GM20000 (cell line): ENCODE measurements around the gene TTC6.

Experiments used
- DNase-seq: peaks from one replicate; pipeline ENCODE4 v3.0.0; 2012; ENCODE audit warnings: low spot score
- CTCF ChIP-seq: IDR thresholded peaks from 2 replicates; pipeline ENCODE4 v1.5.1; 2012; ENCODE audit warnings: mild to moderate bottlenecking, control low read depth; ENCODE audit errors: extremely low read depth, missing control alignments

Gene TTC6

DNA sequence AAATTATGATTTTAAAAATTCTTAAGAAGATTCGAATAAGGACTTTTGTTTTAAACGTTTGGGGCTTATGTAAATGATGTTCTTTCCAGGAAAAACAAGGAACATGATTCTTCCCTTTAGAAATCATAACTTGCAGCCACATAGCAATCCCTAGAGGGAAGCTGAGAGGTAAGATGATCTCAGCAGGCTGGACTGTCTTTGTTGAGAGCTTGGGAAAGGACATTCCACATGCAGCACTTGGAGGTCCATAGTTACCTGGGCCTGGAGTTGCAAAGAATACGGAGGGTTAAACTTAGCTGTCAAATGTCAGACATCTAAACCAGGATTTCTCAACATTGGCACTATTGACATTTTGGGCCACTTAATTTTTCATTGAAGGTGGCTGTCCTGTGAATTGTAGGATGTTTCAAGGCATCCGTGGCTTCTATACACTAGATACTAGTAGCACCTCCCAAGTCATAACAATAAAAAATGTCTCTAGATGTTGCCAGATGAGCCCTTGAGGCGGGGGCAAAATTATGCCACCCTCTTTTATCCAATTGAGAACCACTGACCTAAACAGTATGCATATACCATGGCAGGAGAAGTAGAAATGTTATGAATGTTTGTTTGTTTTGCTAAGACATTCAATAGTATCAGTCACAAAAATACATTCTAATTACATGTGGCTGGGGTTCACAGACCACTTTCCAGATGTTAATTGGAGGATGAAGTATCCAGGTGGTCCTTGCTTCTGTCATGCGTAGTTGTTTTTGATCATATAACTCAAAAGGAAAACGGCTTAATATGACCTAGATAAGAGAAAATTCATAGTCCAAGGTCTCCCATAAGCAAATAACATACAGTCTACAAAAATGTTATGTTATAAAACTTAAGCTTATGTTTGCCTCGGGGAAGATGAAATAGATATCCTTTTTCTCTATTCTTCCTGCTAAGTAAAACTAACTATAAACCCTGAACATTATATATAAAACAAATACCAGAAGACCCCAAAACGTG is 30.5 kb downstream of the TTC6 start:
- no peak for DNase-seq
- no peak for TF ChIP-seq CTCF

DNA sequence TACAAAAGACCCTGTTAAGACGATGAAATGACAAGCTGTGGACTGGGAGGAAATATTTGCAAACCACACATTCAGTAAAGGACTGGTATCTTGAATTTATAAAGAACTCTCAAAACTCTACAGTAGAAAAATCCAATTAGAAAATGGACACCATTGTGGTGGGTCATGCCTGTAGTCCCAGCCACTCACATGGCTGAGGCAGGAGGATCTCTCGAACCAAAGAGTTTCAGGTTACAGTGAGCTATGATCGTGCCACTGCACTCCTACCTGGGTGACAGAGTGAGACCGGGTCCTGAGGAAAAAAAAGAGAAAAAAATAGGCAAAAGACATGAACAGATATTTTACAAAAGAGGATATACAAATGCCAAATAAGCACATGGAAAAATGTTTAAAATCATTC is 41.9 kb downstream of the TTC6 start:
- no peak for DNase-seq
- no peak for TF ChIP-seq CTCF

DNA sequence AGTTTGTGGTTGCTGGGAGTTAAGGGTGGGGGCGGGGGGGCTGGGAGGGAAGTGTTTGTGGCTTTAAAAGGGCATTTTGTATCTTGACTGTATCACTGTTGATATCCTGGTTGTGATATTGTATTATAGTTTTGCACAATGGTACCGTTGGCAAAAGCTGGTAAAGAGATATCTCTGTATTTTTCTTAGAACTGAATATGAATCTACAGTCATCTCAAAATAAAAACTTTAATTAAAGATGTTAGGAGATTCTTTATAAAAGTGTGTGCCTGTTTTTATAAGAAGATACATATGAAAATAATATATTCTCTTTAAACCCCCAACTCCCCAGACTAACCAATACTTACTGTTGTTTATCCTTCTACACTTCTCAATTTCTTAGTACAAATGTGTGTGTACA is 43.2 kb downstream of the TTC6 start:
- no peak for TF ChIP-seq CTCF
- no peak for DNase-seq

- no peak for DNase-seq
- no peak for TF ChIP-seq CTCF
These were observed 45.7 kb downstream of the TTC6 start for GRCh38 chr14:37641117-37641516.

GRCh38 chr14:37642125-37642524 is 46.7 kb downstream of the TTC6 start:
- DNase-seq: no peak
- no peak for TF ChIP-seq CTCF

DNA sequence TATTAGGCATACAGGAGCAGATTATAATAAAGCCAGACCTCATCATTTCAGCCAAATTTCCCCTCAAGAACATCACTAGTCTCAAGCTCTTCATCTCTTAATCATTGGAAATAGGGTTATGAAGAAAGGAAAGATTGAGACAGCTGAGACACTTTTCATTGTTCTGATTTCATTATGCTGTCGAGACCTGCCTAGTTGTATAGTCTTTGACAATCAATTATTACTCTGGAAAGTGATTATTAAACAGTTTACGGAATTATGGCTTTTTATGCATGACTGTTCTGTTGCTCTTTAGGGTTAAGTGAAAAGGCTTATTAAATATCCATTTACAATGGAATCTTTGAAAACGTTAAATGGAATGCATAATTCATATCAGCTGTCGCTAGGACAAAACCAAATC is 48.3 kb downstream of the TTC6 start:
- DNase-seq: no peak
- no peak for TF ChIP-seq CTCF
